ENCODE results near the gene ADNP2. TPM values are rescaled to one million over a fixed set of nuclear protein-coding genes. Genes with fewer than 3 reads are reported as not detected.

The ADNP2 gene
- total RNA-seq, 4 donors from 2014 or later: 16.4 to 28.4 (median 17.8) TPM

DNA sequence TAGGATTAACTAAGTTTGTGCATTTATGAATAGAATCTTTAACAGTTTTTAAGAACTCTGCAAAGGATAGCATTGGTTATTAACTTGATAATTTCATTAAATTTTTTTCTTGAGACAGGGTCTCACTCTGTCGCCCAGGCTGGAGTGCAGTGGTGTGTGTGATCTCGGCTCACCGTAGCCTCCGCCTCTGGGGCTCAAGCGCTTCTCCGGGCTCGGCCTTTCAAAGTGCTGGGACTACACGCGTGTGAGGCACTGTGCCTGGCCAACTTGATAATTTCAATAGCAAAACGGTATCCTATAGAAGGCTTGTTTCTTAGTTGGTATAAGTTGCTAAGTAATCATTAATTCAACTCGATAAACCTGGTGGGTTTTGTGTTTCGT, 38.0 kb downstream of the ADNP2 start:
- Histone ChIP-seq H3K9me3 (no peaks in the 10 kb centered on the region), H3K27ac (no peak overlapping the region), H3K36me3 (no peaks in the 10 kb centered on the region), H3K4me1 (peaks cover 0 to 6% of the 10 kb centered on the region in 2 donors), H3K4me3 (replicated peaks in 1 of 3) (peak overlapping the region in 2 of 3 donors; percentile 37 to 63), H3K27me3 (no peaks in the 10 kb centered on the region)
- intact Hi-C loops (cut with DNase I): no loop called here
- peak in 1 of 2 donors; percentile 25 for DNase-seq
- no peak for TF ChIP-seq POLR2A (IDR thresholded peaks at IDR 0.05)
- TF ChIP-seq, protein P1, sequence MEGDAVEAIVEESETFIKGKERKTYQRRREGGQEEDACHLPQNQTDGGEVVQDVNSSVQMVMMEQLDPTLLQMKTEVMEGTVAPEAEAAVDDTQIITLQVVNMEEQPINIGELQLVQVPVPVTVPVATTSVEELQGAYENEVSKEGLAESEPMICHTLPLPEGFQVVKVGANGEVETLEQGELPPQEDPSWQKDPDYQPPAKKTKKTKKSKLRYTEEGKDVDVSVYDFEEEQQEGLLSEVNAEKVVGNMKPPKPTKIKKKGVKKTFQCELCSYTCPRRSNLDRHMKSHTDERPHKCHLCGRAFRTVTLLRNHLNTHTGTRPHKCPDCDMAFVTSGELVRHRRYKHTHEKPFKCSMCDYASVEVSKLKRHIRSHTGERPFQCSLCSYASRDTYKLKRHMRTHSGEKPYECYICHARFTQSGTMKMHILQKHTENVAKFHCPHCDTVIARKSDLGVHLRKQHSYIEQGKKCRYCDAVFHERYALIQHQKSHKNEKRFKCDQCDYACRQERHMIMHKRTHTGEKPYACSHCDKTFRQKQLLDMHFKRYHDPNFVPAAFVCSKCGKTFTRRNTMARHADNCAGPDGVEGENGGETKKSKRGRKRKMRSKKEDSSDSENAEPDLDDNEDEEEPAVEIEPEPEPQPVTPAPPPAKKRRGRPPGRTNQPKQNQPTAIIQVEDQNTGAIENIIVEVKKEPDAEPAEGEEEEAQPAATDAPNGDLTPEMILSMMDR (IDR thresholded peaks at IDR 0.05): no peak
- 21 to 39% methylated on average over 12 of the region's 12 CpGs for WGBS, 2 donors

- Histone ChIP-seq H3K27ac (peak overlapping the region in 2 of 3 donors; percentile 44 to 51), H3K27me3 (no peaks in the 10 kb centered on the region), H3K9me3 (no peaks in the 10 kb centered on the region), H3K4me1 (peaks cover 0 to 6% of the 10 kb centered on the region in 2 donors), H3K4me3 (replicated peaks in 1 of 3) (peak overlapping the region; percentile 4 to 63 (median 37)), H3K36me3 (no peaks in the 10 kb centered on the region)
- peak; percentile 91 for DNase-seq
- WGBS, 2 donors: 40 to 42% methylated on average over 36 to 44 of the region's 52 CpGs
- intact Hi-C loops (cut with DNase I): no loop called here
- TF ChIP-seq, protein P1 (IDR thresholded peaks at IDR 0.05): no peak
- TF ChIP-seq POLR2A (IDR thresholded peaks at IDR 0.05): peak in 1 of 2 donors; percentile 76
These were observed 38.6 kb downstream of the ADNP2 start for GRCh38 chr18:80147418-80148325.

- Histone ChIP-seq H3K27me3 (no peaks in the 10 kb centered on the region), H3K4me1 (peaks cover 0 to 6% of the 10 kb centered on the region in 2 donors), H3K27ac (peak overlapping the region in 2 of 3 donors; percentile 44 to 51), H3K36me3 (no peaks in the 10 kb centered on the region), H3K4me3 (replicated peaks in 1 of 3) (peak overlapping the region in 2 of 3 donors; percentile 37 to 63), H3K9me3 (no peaks in the 10 kb centered on the region)
- TF ChIP-seq POLR2A (IDR thresholded peaks at IDR 0.05): no peak
- TF ChIP-seq, protein P1 (IDR thresholded peaks at IDR 0.05): no peak
- peak; percentile 25 to 41 for DNase-seq
- intact Hi-C loops (cut with DNase I): no loop called here
- WGBS, 2 donors: 50 to 54% methylated on average over 32 to 34 of the region's 34 CpGs
These were observed 39.5 kb downstream of the ADNP2 start for GRCh38 chr18:80148326-80149199.

DNA sequence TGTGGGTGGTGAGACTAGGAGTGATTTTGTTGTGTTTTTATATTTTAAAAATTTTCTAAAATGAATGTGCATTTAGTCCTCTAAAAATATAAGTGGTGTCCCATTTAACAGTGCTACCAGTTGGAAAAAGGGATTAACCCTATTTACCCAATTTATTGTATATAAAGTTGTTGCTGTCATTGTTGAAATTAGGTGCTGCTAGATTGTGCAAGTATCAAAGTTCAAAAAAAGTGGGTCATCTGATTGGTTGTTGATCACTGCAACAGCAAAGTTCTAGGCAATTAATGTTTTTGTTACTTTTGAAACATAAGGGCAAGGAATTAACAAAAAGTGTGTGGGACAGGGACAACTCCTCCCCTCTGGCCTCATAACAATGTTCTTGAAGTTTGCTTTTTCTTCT, 40.6 kb downstream of the ADNP2 start:
- DNase-seq: no peak
- Histone ChIP-seq H3K27me3 (no peaks in the 10 kb centered on the region), H3K27ac (no peak overlapping the region), H3K36me3 (no peaks in the 10 kb centered on the region), H3K9me3 (no peaks in the 10 kb centered on the region), H3K4me3 (replicated peaks in 1 of 3) (no peak overlapping the region), H3K4me1 (peaks cover 0 to 6% of the 10 kb centered on the region in 2 donors)
- TF ChIP-seq, protein P1 (IDR thresholded peaks at IDR 0.05): no peak
- intact Hi-C loops (cut with DNase I): no loop called here
